Left ventricle myocardium inferior (tissue), 1 donor: ENCODE measurements around the gene NTMT1. TPM values are rescaled to one million over a fixed set of nuclear protein-coding genes. Genes with fewer than 3 reads are reported as not detected.

ENCODE experiments used
- DNase-seq: peaks from one replicate; pipeline ENCODE4 v3.0.0-alpha.2; 2020
- H3K27ac ChIP-seq: fragments of 200-600 bp; replicated peaks from 2 replicates; pipeline ENCODE4 v1.8.0; 2021
- H3K27me3 ChIP-seq: fragments of 200-600 bp; 2 replicates; pipeline ENCODE4 v1.8.0; 2021; ENCODE audit warnings: low read depth
- H3K36me3 ChIP-seq: fragments of 200-600 bp; 2 replicates; pipeline ENCODE4 v1.8.0; 2021
- H3K4me1 ChIP-seq: fragments of 200-600 bp; 2 replicates; pipeline ENCODE4 v1.8.0; 2021
- H3K4me3 ChIP-seq: fragments of 200-600 bp; 2 replicates; pipeline ENCODE4 v1.8.0; 2021; ENCODE audit warnings: mild to moderate bottlenecking, moderate library complexity
- H3K9me3 ChIP-seq: fragments of 200-600 bp; replicated peaks from 2 replicates; pipeline ENCODE4 v1.8.0; 2021
- CTCF ChIP-seq: fragments of 200-600 bp; IDR thresholded peaks from 2 replicates; pipeline ENCODE4 v1.8.0; 2021; ENCODE audit warnings: antibody characterized with exemption, mild to moderate bottlenecking, borderline replicate concordance
- intact Hi-C: fragments of 100-400 bp; cut with micrococcal nuclease; formaldehyde crosslinking; loops from one replicate; pipeline ENCODE4 v1.11.0; 2022
- total RNA-seq: library from RNA; stranded (reverse); fragmentation: NEBNext Ultra II Directional; extraction: Animal tissue kit (Norgen Biotek cat#: 25700); gene quantifications from one replicate; pipeline ENCODE4 v1.2.1, GENCODE V29; 2021
- donor health status: DM: no; HTN: yes; CAD: no; lungs with severe emphysema.

NTMT1 gene
- total RNA-seq, 1 donor from 2014 or later = 63.4 TPM

- Histone ChIP-seq H3K27ac (peak overlapping the region; percentile 95), H3K27me3 (no peaks in the 10 kb centered on the region), H3K4me3 (peak overlapping the region; percentile 78), H3K9me3 (no peaks in the 10 kb centered on the region), H3K36me3 (no peaks in the 10 kb centered on the region), H3K4me1 (peaks cover 52% of the 10 kb centered on the region)
- peak; percentile 85 for TF ChIP-seq CTCF
- DNase-seq = peak; percentile 81
- intact Hi-C loops = loop anchor here (5.0 kb wide), 1 partner anchor 473 kb away; no protein-coding TSS in a partner anchor
Observed at GRCh38 chr9:129610473-129611306, 15.3 kb upstream of the NTMT1 start.

GRCh38 chr9:129611307-129611800, 14.6 kb upstream of the NTMT1 start:
- intact Hi-C loops = loop anchor here (5.0 kb wide), 1 partner anchor 474 kb away; no protein-coding TSS in a partner anchor
- no peak for DNase-seq
- H3K9me3 ChIP-seq = no peaks in the 10 kb centered on the region

GRCh38 chr9:129612123-129612522, 13.8 kb upstream of the NTMT1 start:
- H3K4me3 ChIP-seq = no peak overlapping the region
- TF ChIP-seq CTCF = no peak
- no peaks in the 10 kb centered on the region for H3K36me3 ChIP-seq
- no peak for DNase-seq
- intact Hi-C loops = loop anchor here (5.0 kb wide), 1 partner anchor 475 kb away; no protein-coding TSS in a partner anchor
- H3K4me1 ChIP-seq = peaks cover 39% of the 10 kb centered on the region
- no peaks in the 10 kb centered on the region for H3K27me3 ChIP-seq
- H3K27ac ChIP-seq = no peak overlapping the region
- H3K9me3 ChIP-seq = no peaks in the 10 kb centered on the region

More at GRCh38 chr9:129611307-129611800, 14.6 kb upstream of the NTMT1 start:
- no peak for TF ChIP-seq CTCF
- H3K4me1 ChIP-seq = peaks cover 47% of the 10 kb centered on the region
- no peaks in the 10 kb centered on the region for H3K36me3 ChIP-seq
- H3K4me3 ChIP-seq = peak overlapping the region; percentile 78
- no peaks in the 10 kb centered on the region for H3K27me3 ChIP-seq
- H3K27ac ChIP-seq = peak overlapping the region; percentile 95

GRCh38 chr9:129612815-129613519, 13.0 kb upstream of the NTMT1 start:
- Histone ChIP-seq H3K36me3 (no peaks in the 10 kb centered on the region), H3K9me3 (no peaks in the 10 kb centered on the region), H3K4me1 (peaks cover 33% of the 10 kb centered on the region), H3K27me3 (no peaks in the 10 kb centered on the region), H3K4me3 (no peak overlapping the region), H3K27ac (peak overlapping the region; percentile 16)
- no peak for DNase-seq
- TF ChIP-seq CTCF = no peak
- intact Hi-C loops = loop anchor here (5.0 kb wide), 1 partner anchor 476 kb away; no protein-coding TSS in a partner anchor

- Histone ChIP-seq H3K4me3 (no peak overlapping the region), H3K27ac (peak overlapping the region; percentile 16)
- intact Hi-C loops = loop anchor here (5.0 kb wide), 1 partner anchor 476 kb away; no protein-coding TSS in a partner anchor
Observed at GRCh38 chr9:129613520-129614175, 12.3 kb upstream of the NTMT1 start.

More at GRCh38 chr9:129613520-129614175, 12.3 kb upstream of the NTMT1 start:
- Histone ChIP-seq H3K36me3 (no peaks in the 10 kb centered on the region), H3K9me3 (no peaks in the 10 kb centered on the region), H3K27me3 (no peaks in the 10 kb centered on the region), H3K4me1 (peaks cover 26% of the 10 kb centered on the region)
- no peak for TF ChIP-seq CTCF
- DNase-seq = peak; percentile 12
